Caco-2 (cell line): ENCODE results near the gene NHLRC3. TPM values are rescaled to one million over a fixed set of nuclear protein-coding genes. Genes with fewer than 3 reads are reported as not detected.

ENCODE experiments used
- BruUV-seq: library from RNA; stranded (reverse); fragments of 400-500 nt; replicated peaks from 2 replicates; lab custom pipeline; 2021; lab: Mats Ljungman, UMichigan
- CTCF ChIA-PET: fragments of 300-600 bp; sonication (Branson Sonifier 250); formaldehyde crosslinking; loops from one replicate; lab custom pipeline; 2022; ENCODE audit warnings: antibody characterized with exemption; lab: Charles Lee
- POLR2A ChIA-PET: fragments of 300-600 bp; sonication (Branson Sonifier 250); formaldehyde crosslinking; loops from one replicate; lab custom pipeline; 2022; ENCODE audit warnings: antibody characterized with exemption; lab: Charles Lee
- DNase-seq, 2 experiments: peaks; one replicate each; pipeline versions ENCODE4 v3.0.0 to v3.0.0-alpha.2; 2020 to 2022
- H3K27me3 ChIP-seq: replicated peaks from 2 replicates; pipeline ENCODE4 v1.6.0; 2011; ENCODE audit warnings: low read length; ENCODE audit not compliant: control insufficient read depth, insufficient read depth
- H3K36me3 ChIP-seq: 2 replicates; pipeline ENCODE4 v1.5.1; 2011; ENCODE audit warnings: low read length; ENCODE audit not compliant: control insufficient read depth, insufficient read depth
- H3K4me1 ChIP-seq: fragments of 250-450 bp; sonication (Bioruptor Pico); 2 replicates; pipeline ENCODE4 v1.5.1; 2020; ENCODE audit warnings: mild to moderate bottlenecking
- H3K4me3 ChIP-seq: 2 replicates; pipeline ENCODE4 v1.5.1; 2011; ENCODE audit warnings: low read depth, mild to moderate bottlenecking, control low read depth, low read length
- H3K9me3 ChIP-seq: fragments of 250-450 bp; sonication (Bioruptor Pico); 2 replicates; pipeline ENCODE4 v1.5.1; 2020; ENCODE audit warnings: mild to moderate bottlenecking, moderate library complexity
- H3K27ac Mint-ChIP-seq: one replicate; pipeline ENCODE4 v1.8.0; 2022; ENCODE audit warnings: mixed read lengths; ENCODE audit not compliant: unreplicated experiment
- H3K27me3 Mint-ChIP-seq: one replicate; pipeline ENCODE4 v1.8.0; 2022; ENCODE audit warnings: mixed read lengths; ENCODE audit not compliant: insufficient read depth, unreplicated experiment
- H3K36me3 Mint-ChIP-seq: one replicate; pipeline ENCODE4 v1.8.0; 2022; ENCODE audit warnings: mild to moderate bottlenecking, mixed read lengths; ENCODE audit not compliant: insufficient read depth, unreplicated experiment
- H3K4me1 Mint-ChIP-seq: one replicate; pipeline ENCODE4 v1.8.0; 2022; ENCODE audit warnings: low read depth, mixed read lengths; ENCODE audit not compliant: unreplicated experiment
- H3K4me3 Mint-ChIP-seq: one replicate; pipeline ENCODE4 v1.8.0; 2022; ENCODE audit warnings: mild to moderate bottlenecking, moderate library complexity, mixed read lengths; ENCODE audit not compliant: unreplicated experiment
- H3K9me3 Mint-ChIP-seq: one replicate; pipeline ENCODE4 v1.8.0; 2022; ENCODE audit warnings: mixed read lengths; ENCODE audit not compliant: unreplicated experiment
- CTCF ChIP-seq, 2 experiments: fragments of 200-600 bp in 1 of 2; IDR thresholded peaks; 1 replicate in 1 of 2; 2 replicates in 1 of 2; pipeline versions ENCODE4 v1.5.1 to v1.8.0; 2011 to 2022; ENCODE audit warnings: antibody characterized with exemption in 1 of 2, control low read depth in 1 of 2, inconsistent platforms in 1 of 2, low read depth in 1 of 2, low read length in 1 of 2, mild to moderate bottlenecking in 1 of 2, moderate library complexity in 1 of 2; ENCODE audit not compliant: insufficient read depth in 1 of 2, severe bottlenecking in 1 of 2, unreplicated experiment in 1 of 2
- intact Hi-C: fragments of 100-400 bp; cut with micrococcal nuclease; formaldehyde crosslinking; loops from one replicate; pipeline ENCODE4 v1.10.0; 2022; ENCODE audit not compliant: unreplicated experiment
- total RNA-seq: library from RNA; stranded (reverse); gene quantifications from 2 replicates; pipeline ENCODE4 v1.2.3, GENCODE V29; 2022

Gene NHLRC3
- total RNA-seq, 1 experiment from 2014 or later: 38.1 TPM

DNA sequence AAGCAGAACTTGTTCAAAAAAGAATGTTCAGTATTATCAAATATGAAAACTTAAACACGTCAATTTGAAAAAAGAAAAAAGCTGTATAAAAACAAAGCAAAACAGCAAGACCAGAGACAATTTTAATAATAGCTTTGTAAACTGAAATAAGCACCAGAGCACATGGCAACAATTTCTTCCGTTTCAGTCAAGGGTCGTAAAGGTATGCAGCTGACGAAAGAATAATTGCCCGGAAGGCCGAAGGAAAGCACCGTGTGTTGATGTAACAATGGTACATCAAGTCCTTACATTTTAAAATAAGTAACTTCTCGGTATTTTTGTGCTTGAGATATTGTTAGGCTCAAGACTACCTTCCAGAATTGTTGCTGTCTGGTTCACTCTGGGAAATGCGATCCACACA, 2.0 kb upstream of the NHLRC3 start:
- BruUV-seq: no TSS peak
- H3K4me3 Mint-ChIP-seq: peak overlapping the region; percentile 94
- peaks cover 13% of the 10 kb centered on the region for H3K4me1 Mint-ChIP-seq
- H3K36me3 ChIP-seq: 0 out of 2 replicates have a peak, but pooled peaks cover 2% of the 10 kb centered on the region
- no peaks in the 10 kb centered on the region for H3K27me3 ChIP-seq
- no peaks in the 10 kb centered on the region for H3K27me3 Mint-ChIP-seq
- CTCF ChIA-PET: no interaction called here
- peaks cover 22% of the 10 kb centered on the region for H3K36me3 Mint-ChIP-seq
- no peaks in the 10 kb centered on the region for H3K9me3 Mint-ChIP-seq
- peak overlapping the region; percentile 84 for H3K27ac Mint-ChIP-seq
- no peak for TF ChIP-seq CTCF (IDR thresholded peaks at IDR 0.05; ENCODE audit: insufficient read depth in 1 of 2, low read depth in 1 of 2, low read length in 1 of 2, severe bottlenecking in 1 of 2, unreplicated experiment in 1 of 2)
- peak in 1 of 2 experiments; percentile 19 for DNase-seq
- intact Hi-C loops: loop anchor here (5.0 kb wide), 1 partner anchor 639 kb away; no protein-coding TSS in a partner anchor
- H3K4me1 ChIP-seq: peaks cover 10% of the 10 kb centered on the region; the same call in 1 of the 2 replicates
- POLR2A ChIA-PET: interaction anchor here (0.6 kb wide), 1 partner anchor 123 kb away, joined by 3 read pairs; no protein-coding TSS in a partner anchor
- H3K4me3 ChIP-seq: peak overlapping the region; percentile 84
- H3K9me3 ChIP-seq: no peaks in the 10 kb centered on the region

GRCh38 chr13:39037410-39037879, 811 bp upstream of the NHLRC3 start:
- Histone ChIP-seq H3K27me3 (no peaks in the 10 kb centered on the region), H3K9me3 (no peaks in the 10 kb centered on the region), H3K4me1 (peaks cover 10% of the 10 kb centered on the region; the same call in 1 of the 2 replicates), H3K36me3 (no peaks in the 10 kb centered on the region; the same call in 1 of the 2 replicates), H3K4me3 (peak overlapping the region; percentile 84)
- ChIA-PET POLR2A (interaction anchor here (0.9 to 2.2 kb wide), 2 partner anchors 14 to 51 kb away, joined by 4 to 11 read pairs; no protein-coding TSS in a partner anchor), CTCF (interaction anchor here (1.0 to 1.7 kb wide), 5 partner anchors 14 to 579 kb away, joined by 3 to 7 read pairs (median 5); no protein-coding TSS in a partner anchor)
- intact Hi-C loops: loop anchor here (5.0 kb wide), 1 partner anchor 640 kb away; no protein-coding TSS in a partner anchor
- peak in 1 of 2 experiments; percentile 22 for TF ChIP-seq CTCF (IDR thresholded peaks at IDR 0.05; ENCODE audit: insufficient read depth in 1 of 2, low read depth in 1 of 2, low read length in 1 of 2, severe bottlenecking in 1 of 2, unreplicated experiment in 1 of 2)
- DNase-seq: no peak
- Mint-ChIP-seq H3K9me3 (no peaks in the 10 kb centered on the region), H3K4me1 (peaks cover 13% of the 10 kb centered on the region), H3K4me3 (peak overlapping the region; percentile 94), H3K27me3 (no peaks in the 10 kb centered on the region), H3K27ac (peak overlapping the region; percentile 84), H3K36me3 (peaks cover 13% of the 10 kb centered on the region)
- BruUV-seq: no TSS peak

DNA sequence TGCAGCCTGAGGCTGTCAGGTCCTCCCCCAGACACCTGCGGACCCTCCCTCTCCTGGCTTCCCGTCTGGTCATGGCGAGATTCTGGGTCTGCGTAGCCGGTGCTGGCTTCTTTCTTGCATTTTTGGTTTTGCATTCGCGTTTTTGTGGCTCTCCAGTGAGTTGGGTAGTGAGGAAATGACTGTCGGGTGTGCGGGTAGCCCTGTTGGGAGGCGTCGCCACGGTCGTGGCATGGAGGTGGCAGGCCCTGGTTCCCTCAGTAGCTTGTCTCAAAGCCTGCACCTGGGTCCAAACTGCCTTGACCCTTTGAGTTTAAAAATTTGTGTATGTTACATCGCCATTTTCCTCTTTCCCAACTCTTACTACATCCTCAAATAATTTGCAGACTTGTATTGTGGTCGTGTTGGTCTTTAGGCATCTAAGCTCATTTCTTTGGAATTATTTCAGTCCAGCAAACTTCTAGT, 344 bp downstream of the NHLRC3 start:
- DNase-seq: no peak
- H3K4me1 Mint-ChIP-seq: peaks cover 13% of the 10 kb centered on the region
- intact Hi-C loops: loop anchor here (1.0 to 5.0 kb wide), 2 partner anchors 15 to 641 kb away; no protein-coding TSS in a partner anchor

More for the DNA sequence above, 344 bp downstream of the NHLRC3 start:
- Mint-ChIP-seq H3K27ac (peak overlapping the region; percentile 84), H3K4me3 (peak overlapping the region; percentile 94), H3K36me3 (peaks cover 13% of the 10 kb centered on the region), H3K9me3 (no peaks in the 10 kb centered on the region), H3K27me3 (no peaks in the 10 kb centered on the region)
- H3K4me1 ChIP-seq: peaks cover 10% of the 10 kb centered on the region; the same call in 1 of the 2 replicates
- CTCF ChIA-PET: no interaction called here
- BruUV-seq: TSS peak; percentile 41
- no peaks in the 10 kb centered on the region; the same call in 1 of the 2 replicates for H3K36me3 ChIP-seq
- TF ChIP-seq CTCF (IDR thresholded peaks at IDR 0.05; ENCODE audit: insufficient read depth in 1 of 2, low read depth in 1 of 2, low read length in 1 of 2, severe bottlenecking in 1 of 2, unreplicated experiment in 1 of 2): no peak
- POLR2A ChIA-PET: interaction anchor here (2.2 kb wide), 1 partner anchor 15 kb away, joined by 11 read pairs; no protein-coding TSS in a partner anchor
- H3K27me3 ChIP-seq: no peaks in the 10 kb centered on the region
- peak overlapping the region; percentile 84 for H3K4me3 ChIP-seq
- no peaks in the 10 kb centered on the region for H3K9me3 ChIP-seq
